GM18499 (cell line): ENCODE measurements around the gene GPATCH4.
"Not testable (repeated sequence)": the region's sequence is repeated elsewhere in the genome, so short reads cannot be mapped to it uniquely, and the experiment has no call there.

ENCODE experiments used
- ATAC-seq: cut with Tn5 transposase; IDR thresholded peaks from one replicate; pipeline ENCODE4 v1.9.1; 2021; ENCODE audit warnings: moderate number of reproducible peaks; ENCODE audit not compliant: insufficient read depth, unreplicated experiment

The GPATCH4 gene

GRCh38 chr1:156601122-156601830, at the start of gene GPATCH4:
Gene GPATCH4, minus strand, starts transcription at chr1:156601479.
- no peak for ATAC-seq

GRCh38 chr1:156648951-156649350, 47.7 kb upstream of the GPATCH4 start:
- no peak for ATAC-seq

GRCh38 chr1:156648496-156648895, 47.2 kb upstream of the GPATCH4 start:
- ATAC-seq: no peak

GRCh38 chr1:156647351-156647750, 46.1 kb upstream of the GPATCH4 start:
- ATAC-seq: no peak

GRCh38 chr1:156646738-156647211, 45.5 kb upstream of the GPATCH4 start:
- no peak for ATAC-seq

- ATAC-seq: no peak
Observed at GRCh38 chr1:156645666-156646065, 44.4 kb upstream of the GPATCH4 start.

GRCh38 chr1:156645056-156645455, 43.8 kb upstream of the GPATCH4 start:
- no peak for ATAC-seq

- ATAC-seq: no peak
Observed at GRCh38 chr1:156644640-156645039, 43.4 kb upstream of the GPATCH4 start.

- no peak for ATAC-seq
Observed at GRCh38 chr1:156644146-156644545, 42.9 kb upstream of the GPATCH4 start.

- ATAC-seq: no peak
Observed at GRCh38 chr1:156643778-156644092, 42.5 kb upstream of the GPATCH4 start.

GRCh38 chr1:156643049-156643777, 41.9 kb upstream of the GPATCH4 start:
- no peak for ATAC-seq

GRCh38 chr1:156642265-156643048, 41.2 kb upstream of the GPATCH4 start:
- ATAC-seq: no peak

GRCh38 chr1:156641761-156642264, 40.5 kb upstream of the GPATCH4 start, which contains the start of gene BCAN:
Gene BCAN, plus strand, starts transcription at chr1:156642117. Its CDS starts 3,938 bp downstream, at chr1:156646055.
- ATAC-seq: no peak

- no peak for ATAC-seq
Observed at GRCh38 chr1:156640842-156641706, 39.8 kb upstream of the GPATCH4 start.

- no peak for ATAC-seq
Observed at GRCh38 chr1:156639601-156640101, 38.4 kb upstream of the GPATCH4 start.

- ATAC-seq: no peak
Observed at GRCh38 chr1:156638189-156638985, 37.1 kb upstream of the GPATCH4 start.

- ATAC-seq: no peak
Observed at GRCh38 chr1:156632355-156632754, 31.1 kb upstream of the GPATCH4 start.

- not testable (repeated sequence) for ATAC-seq
Observed at GRCh38 chr1:156631152-156631551, 29.9 kb upstream of the GPATCH4 start.
